Right lobe of liver (tissue), 4 donors: ENCODE measurements around the gene B3GALT2.
"Not testable (repeated sequence)": the region's sequence is repeated elsewhere in the genome, so short reads cannot be mapped to it uniquely, and the experiment has no call there.

Experiments used
- CTCF ChIP-seq, 4 donors: fragments of 200-600 bp in 3 of 4; fragments of 450-650 bp in 1 of 4; IDR thresholded peaks; one replicate each; pipeline versions ENCODE4 v1.5.1 to v1.8.0; 2016 to 2022; ENCODE audit warnings: antibody characterized with exemption in 4 of 4, mild to moderate bottlenecking in 2 of 4
- POLR2A ChIP-seq: fragments of 450-650 bp; IDR thresholded peaks from one replicate; pipeline ENCODE4 v1.6.1; 2017; ENCODE audit warnings: antibody characterized with exemption, mild to moderate bottlenecking
- donor health status: DM: no; HTN: no; CAD: no.
- donor health status: DM: no; HTN: no; CAD: no.
- donor health status: DM: no; HTN: yes; CAD: no.

- TF ChIP-seq CTCF (IDR thresholded peaks at IDR 0.05); POLR2A: not testable (repeated sequence)
Measured at GRCh38 chr1:193188915-193189314, 2.5 kb upstream of the B3GALT2 start.
